ENCODE measurements around the gene NUP93.

The NUP93 gene

GRCh38 chr16:56868175-56868574, 138.2 kb downstream of the NUP93 start:
- no peak for TF ChIP-seq CTCF (IDR thresholded peaks at IDR 0.05)

- TF ChIP-seq CTCF (IDR thresholded peaks at IDR 0.05), result peak; percentile 36; the same call in 1 of the 2 replicates
Observed at GRCh38 chr16:56869513-56870275, 139.8 kb downstream of the NUP93 start.

- TF ChIP-seq CTCF (IDR thresholded peaks at IDR 0.05), result no peak
Observed at GRCh38 chr16:56870276-56870888, 140.5 kb downstream of the NUP93 start.

GRCh38 chr16:56871172-56871593, 141.3 kb downstream of the NUP93 start:
- TF ChIP-seq CTCF (IDR thresholded peaks at IDR 0.05), result no peak

GRCh38 chr16:56872863-56873391, 143.0 kb downstream of the NUP93 start:
- TF ChIP-seq CTCF (IDR thresholded peaks at IDR 0.05), result no peak

- TF ChIP-seq CTCF (IDR thresholded peaks at IDR 0.05), result no peak
Observed at GRCh38 chr16:56874800-56875199, 144.9 kb downstream of the NUP93 start.

- TF ChIP-seq CTCF (IDR thresholded peaks at IDR 0.05), result no peak
Observed at GRCh38 chr16:56876048-56876447, 146.1 kb downstream of the NUP93 start.
